Cerebellar cortex (tissue), 1 donor: ENCODE measurements around the gene DNM3.
"Not testable (repeated sequence)": the region's sequence is repeated elsewhere in the genome, so short reads cannot be mapped to it uniquely, and the experiment has no call there.

ENCODE experiments used
- DNase-seq: peaks from one replicate; pipeline ENCODE4 v3.0.0-alpha.2; 2015; ENCODE audit warnings: low spot score

Gene DNM3

DNA sequence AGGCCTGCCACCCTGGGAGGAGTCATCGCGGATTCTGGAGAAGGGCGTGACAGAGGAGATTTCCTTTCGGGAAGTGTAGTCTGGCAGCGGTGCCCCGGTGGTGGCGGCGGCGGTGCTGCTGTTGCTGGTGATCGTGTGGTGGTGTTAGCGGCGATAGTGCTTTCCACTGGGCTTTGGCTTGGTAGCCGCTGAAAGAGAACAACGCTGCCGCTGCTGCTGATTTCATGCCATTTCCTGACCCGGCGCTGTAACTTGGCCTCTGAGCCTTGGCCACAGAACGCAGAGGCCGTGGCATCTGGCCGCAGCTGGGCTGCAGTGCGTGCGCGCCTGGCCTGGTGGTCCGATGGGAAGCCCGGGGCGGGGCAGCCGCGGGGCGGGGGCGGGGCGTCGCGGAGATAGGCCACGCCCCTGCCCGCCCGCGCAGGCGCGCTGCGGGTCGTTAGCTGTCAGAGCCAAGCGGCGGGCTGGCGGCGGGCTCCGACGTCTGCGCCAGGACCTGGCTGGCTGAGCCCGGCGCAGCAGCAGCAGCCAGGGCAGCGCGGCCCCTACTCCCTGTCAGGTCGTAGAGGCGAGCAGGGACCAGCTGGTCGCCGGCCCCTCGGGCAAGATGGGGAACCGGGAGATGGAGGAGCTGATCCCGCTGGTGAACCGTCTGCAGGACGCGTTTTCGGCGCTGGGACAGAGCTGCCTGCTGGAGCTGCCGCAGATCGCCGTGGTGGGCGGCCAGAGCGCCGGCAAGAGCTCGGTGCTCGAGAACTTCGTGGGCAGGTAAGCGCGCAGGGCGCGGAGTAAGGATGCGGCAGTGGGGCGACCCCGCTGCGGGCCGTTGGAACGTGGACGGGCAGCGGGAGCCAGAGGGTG, at the start of gene DNM3:
TSS of gene DNM3 (plus strand) at position 449 of the 861 bp plus-strand sequence. CDS start at position 608, 159 bp downstream.
- DNase-seq: peak; percentile 84

DNA sequence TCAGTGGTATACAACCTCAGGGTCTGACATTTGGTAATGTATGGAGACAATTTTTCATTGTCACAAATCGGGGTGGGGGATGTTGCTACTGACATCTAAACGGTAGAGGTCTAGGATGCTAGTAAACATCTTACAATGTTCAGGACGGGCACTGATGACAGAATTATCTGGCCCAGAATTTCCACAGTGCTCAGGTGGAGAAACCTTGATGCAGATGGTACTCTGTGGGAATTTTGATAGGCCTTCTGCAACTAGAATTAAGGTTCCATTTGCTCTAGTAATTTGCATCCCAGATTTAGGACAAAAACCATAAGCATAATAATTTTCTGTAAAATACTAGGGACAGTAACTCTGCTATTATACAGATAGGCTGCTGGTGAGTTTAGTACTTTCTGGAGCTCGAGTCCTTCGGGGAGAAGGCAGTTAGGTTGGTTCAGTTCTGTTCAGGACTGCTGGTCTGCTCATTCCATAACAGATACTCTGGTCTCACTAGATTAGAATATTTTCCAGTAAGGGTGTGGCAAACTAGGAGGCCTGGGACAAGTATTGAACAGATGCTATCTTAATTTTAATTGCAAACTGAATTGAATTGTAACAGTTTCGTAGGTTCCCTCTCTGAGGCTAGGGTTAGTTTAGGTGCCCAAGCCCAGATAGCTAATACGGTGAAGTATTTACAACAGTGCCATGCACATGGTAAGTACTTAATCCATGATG, 48.5 kb upstream of the DNM3 start:
- peak; percentile 77 for DNase-seq

DNA sequence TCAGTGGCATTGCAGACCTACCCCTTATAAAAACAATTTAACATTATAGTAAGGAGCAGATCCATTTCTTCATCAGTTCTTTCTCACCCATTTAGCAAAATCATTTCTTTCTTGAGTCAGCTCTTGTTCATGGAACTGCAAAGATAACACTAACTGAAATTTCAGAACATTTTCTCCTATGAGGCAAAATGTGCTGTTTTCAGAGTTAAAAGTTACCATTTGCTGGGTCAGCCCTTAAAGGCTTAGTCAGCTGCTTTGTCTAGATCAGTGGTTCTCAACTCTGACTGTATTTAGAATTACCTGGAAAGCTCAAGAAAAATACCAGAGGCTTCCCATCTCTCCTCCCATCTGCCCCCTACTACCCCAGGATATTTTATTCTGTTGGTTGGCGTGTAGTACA, 47.7 kb upstream of the DNM3 start:
- no peak for DNase-seq

DNA sequence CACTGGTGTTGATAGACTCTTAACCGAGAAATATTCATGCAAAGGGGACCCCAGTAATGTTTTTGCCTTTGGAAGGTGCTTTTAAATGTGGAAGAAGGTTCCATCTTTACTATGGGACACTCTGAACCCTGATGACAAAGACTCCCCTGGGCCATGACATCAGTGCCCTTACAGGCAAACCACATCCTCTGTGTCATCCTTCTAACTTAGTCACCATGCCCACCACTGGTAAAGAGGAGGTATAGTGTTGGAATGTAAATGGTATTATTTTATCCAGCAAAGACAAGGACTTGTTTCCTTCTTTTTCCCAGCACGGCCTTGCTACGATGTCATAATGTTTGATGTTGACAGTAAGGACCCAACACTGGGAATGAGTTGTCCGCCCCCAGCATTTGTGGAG, 47.2 kb upstream of the DNM3 start:
- no peak for DNase-seq

DNA sequence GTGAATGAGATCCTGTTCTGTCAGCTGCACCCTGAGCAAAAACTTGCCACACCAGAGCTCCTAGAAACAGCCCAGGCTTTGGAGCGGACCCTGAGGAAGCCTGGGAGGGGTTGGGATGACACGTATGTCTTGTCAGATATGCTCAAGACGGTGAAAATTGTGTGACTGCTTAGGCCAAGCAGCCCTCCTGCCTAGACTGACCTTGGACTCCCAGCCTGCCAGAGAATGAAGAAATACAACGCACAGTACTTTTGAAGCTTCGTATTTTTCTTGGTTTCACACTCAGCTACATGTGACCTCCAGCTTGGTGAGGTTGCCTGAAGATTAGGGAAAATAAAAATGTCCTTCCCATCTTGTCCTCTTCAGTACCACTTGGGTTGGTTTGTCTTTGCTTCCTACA, 44.7 kb upstream of the DNM3 start:
- no peak for DNase-seq

DNA sequence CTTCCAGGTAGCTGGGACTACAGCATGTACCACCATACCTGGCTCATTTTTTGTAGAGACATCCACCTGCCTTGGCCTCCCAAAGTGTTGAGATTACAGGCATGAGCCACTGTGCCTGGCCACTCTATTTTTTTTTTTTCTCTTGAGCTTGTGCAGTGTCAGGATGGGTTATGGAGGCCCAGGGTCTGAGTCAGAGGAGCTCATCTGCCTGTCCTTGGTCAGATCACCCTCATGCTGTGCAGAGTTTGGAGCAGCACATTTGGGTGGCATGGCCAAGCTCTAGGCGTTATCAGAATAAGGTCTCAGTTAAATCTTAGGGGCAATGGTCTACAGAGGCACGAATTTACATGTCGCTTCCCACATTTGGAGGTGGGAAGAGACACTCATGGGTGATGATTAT, 43.0 kb upstream of the DNM3 start:
- no peak for DNase-seq

DNA sequence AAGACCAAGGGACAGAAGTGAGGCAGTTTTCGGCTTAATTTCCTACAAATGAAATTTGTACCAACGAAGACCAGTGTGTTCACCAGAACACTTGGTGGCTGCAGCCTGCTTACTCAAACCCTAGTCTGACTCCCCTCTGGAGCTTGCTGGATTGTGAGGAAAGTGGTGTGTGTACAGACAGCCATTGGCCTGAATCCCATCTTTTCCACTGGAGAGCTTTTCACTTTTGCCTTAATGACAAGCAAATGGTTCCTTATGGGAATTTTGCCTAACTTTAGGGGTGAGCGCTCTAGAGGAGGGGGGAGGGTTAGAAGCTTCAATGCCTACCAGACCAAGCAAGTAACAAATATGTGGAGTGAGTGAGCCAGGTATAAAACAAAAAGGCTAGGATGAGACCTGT, 42.5 kb upstream of the DNM3 start:
- no peak for DNase-seq

DNA sequence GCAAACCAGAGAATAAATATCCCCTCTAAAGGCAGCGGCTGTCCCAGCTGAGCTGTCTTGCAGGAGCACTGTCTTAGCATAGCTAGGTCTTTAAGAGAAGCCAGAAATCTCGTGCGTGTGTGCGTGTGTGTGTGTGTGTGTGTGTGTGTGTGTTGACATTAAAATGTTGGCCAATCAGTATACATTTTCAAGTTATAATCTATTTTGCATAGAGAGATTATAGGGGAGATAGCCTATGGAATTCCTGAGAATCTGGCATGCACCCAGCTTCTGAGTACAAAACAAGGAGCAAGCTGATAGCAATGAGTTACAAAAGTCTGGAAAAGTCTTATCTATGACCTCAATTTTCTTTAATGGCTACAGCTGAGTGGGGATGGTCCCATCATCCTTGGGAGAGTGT, 42.1 kb upstream of the DNM3 start:
- no peak for DNase-seq

DNA sequence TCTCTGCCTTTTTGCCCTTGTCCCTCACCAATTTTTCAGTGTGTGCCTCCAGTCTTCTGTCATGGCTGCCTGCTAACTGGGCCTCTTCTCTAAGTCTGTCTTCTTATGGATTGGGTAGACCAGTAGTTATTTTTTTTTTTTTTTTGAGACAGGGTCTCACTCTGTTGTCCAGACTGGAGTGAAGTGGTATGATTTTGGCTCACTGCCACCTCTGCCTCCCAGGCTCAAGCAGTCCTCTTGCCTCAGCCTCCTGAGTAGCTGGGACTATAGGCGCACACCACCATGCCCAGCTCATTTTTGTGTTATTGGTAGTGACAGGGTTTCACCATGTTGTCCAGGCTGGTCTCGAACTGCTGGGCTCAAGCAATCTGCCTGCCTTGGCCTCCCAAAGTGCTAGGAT, 41.6 kb upstream of the DNM3 start:
- DNase-seq: not testable (repeated sequence)

DNA sequence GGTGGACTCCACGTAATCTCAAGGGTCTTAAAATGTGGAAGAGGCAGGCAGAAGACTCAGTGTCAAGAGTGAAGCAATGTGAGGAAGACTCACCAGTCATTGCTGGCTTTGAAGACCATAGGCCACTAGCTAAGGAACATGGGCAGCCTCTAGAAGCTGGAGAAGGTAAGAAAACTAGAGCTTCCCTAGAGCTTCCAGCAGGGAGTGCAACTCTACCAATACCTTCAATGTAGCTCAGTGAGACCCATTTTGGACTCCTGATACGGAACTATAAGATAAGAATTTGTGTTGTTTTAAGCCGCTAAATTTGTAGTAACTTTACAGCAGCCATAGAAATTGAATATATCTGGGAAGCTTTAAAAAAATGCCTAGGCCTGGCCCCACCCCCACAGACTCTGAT, 41.0 kb upstream of the DNM3 start:
- peak; percentile 65 for DNase-seq

DNA sequence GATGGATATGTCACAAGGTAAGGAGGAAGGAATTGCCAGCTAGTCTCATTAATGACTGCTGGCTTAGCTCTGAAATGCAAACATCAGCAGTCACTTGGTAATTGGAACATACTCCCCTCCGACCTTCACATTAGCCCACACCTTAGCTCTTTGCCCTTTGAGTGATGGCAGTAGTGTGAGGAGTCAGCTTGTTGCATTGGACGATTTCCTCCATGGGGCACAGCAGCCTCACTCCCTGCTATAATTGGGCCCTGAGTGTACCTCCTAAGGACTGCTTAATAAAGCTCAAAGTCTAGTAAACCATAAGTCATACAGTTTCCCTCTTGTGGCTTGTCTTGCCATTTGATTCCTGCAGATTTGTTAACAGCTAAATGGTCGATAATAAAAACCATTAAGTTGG, 40.4 kb upstream of the DNM3 start:
- no peak for DNase-seq

DNA sequence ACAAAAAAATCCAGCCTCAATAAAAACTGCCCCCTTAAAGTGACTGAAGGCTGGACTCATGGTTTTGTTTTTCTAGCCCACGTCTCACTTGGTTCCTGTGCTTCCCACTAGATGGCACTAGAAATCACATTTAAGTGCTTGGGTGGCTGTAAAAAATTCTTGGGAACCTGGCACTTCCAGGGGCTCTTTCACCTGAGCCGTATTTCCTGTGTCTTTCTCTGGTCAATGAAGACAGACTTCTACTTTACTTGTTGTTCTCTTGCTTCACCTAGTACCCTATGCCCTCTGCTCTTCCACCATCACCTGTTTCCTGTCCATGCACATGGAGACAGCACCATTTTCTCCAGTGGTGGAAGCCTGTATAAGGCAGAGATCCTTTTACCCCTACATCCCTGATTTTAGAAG, 39.8 kb upstream of the DNM3 start:
- peak; percentile 88 for DNase-seq

DNA sequence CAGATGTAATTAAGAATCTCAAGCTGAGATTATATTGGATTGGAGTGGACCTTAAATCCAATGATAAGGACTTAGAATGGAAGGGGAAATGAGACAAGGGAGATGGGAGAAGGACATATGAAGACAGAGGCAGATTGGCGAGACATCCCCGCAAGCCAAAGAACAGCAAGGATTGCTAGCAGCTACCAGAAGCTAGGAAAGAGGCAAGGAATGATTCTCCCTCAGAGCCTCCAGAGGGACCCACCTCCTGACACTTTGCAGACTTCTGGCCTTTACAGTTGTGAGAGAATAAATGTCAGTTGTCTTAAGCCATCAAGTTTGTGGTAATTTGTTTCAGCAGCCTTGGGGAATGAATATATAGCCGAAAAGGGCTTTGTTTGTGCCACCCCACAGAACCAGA, 39.1 kb upstream of the DNM3 start:
- peak; percentile 62 for DNase-seq

DNA sequence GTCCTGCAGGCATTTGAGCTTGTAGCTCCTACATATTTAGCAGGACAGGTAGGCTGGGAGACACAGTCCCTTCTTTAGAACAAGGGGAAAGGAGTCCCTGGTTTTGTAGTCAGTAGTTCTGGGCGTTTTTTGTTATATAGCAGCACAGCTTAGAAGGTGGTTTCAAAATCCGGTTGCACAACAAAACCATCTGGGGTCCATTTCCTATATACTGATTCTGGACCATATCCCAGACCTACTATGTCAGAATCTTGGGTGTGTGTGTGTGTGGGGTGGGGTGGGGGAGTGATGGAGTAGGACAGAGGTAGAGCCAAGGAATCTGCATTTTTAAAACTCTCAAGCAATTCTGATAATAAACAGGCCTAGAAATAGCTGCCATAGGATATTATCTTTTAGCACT, 38.3 kb upstream of the DNM3 start:
- no peak for DNase-seq

DNA sequence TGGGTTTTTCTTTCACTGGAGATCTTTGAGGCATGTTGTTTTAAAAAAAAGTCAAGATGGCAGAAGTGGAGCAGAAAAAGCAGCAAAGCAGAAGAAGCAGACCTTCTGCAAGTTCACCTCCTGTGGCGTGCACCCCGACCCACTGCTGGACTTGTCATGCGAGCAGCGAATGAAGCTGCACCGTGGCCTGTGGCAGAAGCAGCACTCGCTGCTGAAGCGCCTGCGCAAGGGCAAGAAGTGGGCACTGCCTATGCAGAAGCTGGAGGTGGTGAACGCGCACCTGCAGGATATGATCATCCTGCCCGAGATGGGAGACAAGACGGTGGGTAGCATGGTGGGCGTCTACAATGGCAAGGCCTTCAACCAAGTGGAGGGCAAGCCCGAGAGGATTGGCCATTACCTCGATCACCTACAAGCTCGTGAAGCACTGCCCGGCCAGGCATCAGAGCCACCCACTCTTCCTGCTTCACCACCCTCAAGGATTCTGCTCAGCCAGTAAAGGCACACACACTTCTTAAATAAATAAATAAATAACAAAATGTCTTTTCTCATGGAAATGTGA, 37.8 kb upstream of the DNM3 start:
- no peak for DNase-seq

DNA sequence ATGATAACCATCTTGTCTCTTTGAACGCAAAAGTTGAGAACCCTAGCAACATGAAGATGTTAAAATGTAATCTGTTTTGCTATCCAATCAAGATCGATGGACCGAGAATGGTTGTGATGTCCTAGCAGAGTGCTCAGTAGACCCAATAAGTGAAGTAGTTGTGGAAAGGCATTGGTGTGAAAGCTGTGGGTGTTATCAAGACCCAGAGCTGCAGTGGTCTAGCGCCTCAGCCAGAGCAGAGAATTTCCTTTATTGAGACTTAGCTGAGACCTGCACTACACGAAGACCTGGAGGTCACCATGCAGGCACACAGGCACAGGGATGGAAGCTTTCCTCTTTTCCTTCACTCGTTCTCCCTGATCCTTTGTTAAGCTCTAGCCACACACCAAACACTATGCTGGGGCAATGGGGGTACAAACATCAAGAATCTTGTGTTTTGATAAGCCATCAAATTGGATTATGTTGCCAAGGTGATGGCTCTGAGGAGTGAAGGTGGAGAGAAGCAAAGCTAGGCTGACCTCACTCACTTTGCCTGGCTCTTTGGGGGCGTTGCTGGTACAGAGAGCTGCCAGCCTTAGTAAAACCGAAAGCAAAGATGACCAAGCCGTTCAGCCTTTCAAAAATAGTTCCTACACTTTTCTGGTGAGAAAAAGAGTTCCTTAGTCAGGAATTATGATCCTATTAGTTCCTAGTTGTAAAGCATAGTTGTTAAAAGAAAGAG, 35.7 kb upstream of the DNM3 start:
- DNase-seq: no peak

DNA sequence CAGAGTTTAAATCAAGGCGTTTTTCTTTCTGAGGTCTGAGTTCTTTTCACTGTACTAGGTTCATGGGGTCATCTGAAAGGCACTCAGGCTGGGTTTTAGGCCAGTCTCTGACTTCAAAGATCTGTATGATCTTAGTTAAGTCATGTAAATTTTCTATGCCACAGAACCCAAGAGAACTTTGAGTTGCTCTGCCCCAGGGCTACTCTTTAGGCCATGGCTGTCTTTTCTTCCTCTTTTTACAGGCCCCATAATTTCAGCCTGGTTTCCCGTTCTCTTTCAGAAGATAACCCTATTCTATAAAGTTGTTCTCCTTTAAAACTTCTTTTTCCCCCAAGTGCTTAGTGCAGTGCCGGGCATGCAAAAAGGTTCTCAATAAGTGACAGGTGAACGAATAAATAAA, 33.7 kb upstream of the DNM3 start:
- no peak for DNase-seq

DNA sequence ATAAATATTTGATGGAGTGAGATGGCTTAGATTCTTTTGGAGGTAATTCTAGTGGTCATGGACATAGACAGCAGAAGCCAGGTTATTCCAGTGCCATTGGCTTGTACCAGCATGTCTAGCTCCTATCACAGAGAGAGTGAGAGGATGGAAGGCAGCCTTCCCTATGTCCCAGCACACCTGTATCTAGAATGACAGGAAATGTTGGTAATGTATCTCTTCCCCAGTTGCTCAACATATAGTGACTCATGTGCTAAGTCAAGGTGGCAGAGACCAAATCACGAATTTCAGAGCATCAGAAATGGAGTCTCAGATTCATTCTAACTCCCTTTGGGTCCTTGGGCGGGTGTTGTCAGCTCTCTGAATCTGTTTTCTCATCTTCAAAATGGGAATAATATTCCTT, 31.5 kb upstream of the DNM3 start:
- no peak for DNase-seq

DNA sequence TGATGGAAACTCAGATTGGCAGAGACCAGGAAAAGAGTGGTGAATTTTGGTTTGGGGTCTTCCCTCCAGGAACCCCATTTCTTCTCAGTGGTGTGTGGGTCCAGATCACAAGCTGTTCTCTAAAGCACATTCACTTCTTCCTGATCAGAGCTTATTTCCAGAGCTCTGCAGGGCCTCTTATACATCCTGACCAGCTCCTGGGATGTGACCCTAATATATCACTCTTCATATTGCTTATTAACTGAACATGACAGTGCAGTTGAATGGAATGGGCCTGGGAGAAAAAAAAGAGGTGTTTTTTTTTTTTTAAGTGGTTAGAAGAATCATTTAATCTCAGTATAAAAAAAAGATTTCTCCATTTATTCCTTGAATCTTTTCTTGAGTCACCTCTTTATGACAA, 29.6 kb upstream of the DNM3 start:
- DNase-seq: peak; percentile 73

DNA sequence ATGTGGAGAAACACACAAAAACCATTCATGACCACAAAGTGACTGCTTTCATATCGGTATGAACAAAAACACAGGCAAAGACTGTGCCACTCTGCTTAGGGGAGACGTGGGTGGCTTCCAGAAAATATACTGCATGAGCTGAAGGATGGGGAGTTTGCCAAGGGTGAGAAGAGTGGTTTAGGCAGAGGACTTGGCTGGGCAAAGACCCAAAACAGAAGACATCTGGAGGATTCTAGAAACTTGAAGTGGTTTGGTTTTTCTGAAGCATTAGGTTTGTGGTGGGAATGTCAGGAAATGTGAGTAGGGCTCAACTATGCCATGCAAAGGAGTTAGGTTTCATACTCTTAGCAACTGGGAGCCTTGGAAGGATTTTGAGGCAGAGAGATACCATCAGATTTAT, 26.6 kb upstream of the DNM3 start:
- no peak for DNase-seq

DNA sequence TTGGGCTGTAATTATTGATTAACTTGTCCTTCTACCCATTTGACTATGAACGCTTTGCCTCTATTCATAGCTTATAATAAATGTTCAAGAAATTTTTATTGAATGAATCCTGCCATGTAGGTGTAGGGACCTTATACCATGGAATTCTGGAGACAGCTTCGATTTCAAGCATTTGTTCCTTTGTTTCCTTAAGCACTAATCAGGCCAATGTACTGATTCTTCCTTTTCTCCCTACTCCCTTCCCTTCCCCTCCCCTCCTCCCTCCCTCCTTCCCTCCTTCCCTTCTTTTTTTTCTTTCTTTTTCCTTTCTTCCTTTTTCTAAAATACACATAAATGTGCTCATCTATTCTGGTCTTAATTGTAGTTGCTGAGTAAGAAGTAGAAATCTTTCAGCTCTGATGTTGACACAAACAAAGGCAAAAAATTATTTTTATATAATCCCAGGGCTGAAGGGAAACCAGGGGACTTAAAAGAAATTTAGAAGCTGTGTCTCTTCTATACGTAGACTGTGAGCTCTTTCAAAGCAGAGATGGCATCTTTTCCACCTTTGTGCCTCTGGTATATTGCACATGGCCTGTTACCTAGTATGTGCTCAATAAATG, 24.9 kb upstream of the DNM3 start:
- DNase-seq: no peak
